Ascending aorta (tissue), 2 donors: ENCODE results near the gene ANKRD33B. TPM values are rescaled to one million over a fixed set of nuclear protein-coding genes. Genes with fewer than 3 reads are reported as not detected.

Experiments
- DNase-seq, 2 donors: peaks; one replicate each; pipeline ENCODE4 v3.0.0-alpha.2; 2019; ENCODE audit warnings: low spot score in 2 of 2
- H3K27ac ChIP-seq, 2 donors: fragments of 200-600 bp; sonication (generic); one replicate each; pipeline ENCODE4 v1.5.1; 2016 to 2017; ENCODE audit warnings: mild to moderate bottlenecking in 1 of 2
- H3K27me3 ChIP-seq: fragments of 200-600 bp; sonication (generic); one replicate; pipeline ENCODE4 v1.5.1; 2017
- H3K36me3 ChIP-seq, 2 donors: fragments of 200-600 bp; sonication (generic); one replicate each; pipeline ENCODE4 v1.5.1; 2016
- H3K4me1 ChIP-seq, 2 donors: fragments of 200-600 bp; sonication (generic); one replicate each; pipeline ENCODE4 v1.5.1; 2016 to 2017; ENCODE audit warnings: mild to moderate bottlenecking in 1 of 2
- H3K4me3 ChIP-seq, 2 donors: fragments of 200-600 bp; sonication (generic); one replicate each; pipeline ENCODE4 v1.5.1; 2016 to 2017; ENCODE audit warnings: mild to moderate bottlenecking in 1 of 2
- H3K9me3 ChIP-seq, 2 donors: fragments of 200-600 bp; sonication (generic); one replicate each; pipeline ENCODE4 v1.5.1; 2016
- CTCF ChIP-seq, 3 experiments: fragments of 200-600 bp in 2 of 3; fragments of 450-650 bp in 1 of 3; sonication (generic) in 2 of 3; IDR thresholded peaks; one replicate each; pipeline ENCODE4 v1.5.1; 2016 to 2019; ENCODE audit warnings: antibody characterized with exemption in 3 of 3, mild to moderate bottlenecking in 1 of 3, moderate library complexity in 1 of 3
- intact Hi-C: fragments of 100-400 bp; cut with DNase I; formaldehyde crosslinking; loops from one replicate; pipeline ENCODE4 v1.15.1; 2023
- total RNA-seq: library from RNA; depleted of rRNA; stranded (reverse); fragments of >200 nt; gene quantifications from one replicate; pipeline ENCODE4 v1.1.0, GENCODE V29; 2016

The ANKRD33B gene
- total RNA-seq, 1 donor from 2014 or later = 7.2 TPM

GRCh38 chr5:10684303-10685086, 120.6 kb downstream of the ANKRD33B start:
- Histone ChIP-seq H3K36me3 (peaks cover 26 to 47% of the 10 kb centered on the region in 2 donors), H3K27ac (no peak overlapping the region), H3K9me3 (no peaks in the 10 kb centered on the region), H3K4me3 (no peak overlapping the region), H3K4me1 (no peaks in the 10 kb centered on the region), H3K27me3 (no peaks in the 10 kb centered on the region)
- no peak for TF ChIP-seq CTCF (IDR thresholded peaks at IDR 0.05)
- DNase-seq = no peak
- intact Hi-C loops = no loop called here

- no peak for DNase-seq
- Histone ChIP-seq H3K27ac (no peak overlapping the region), H3K9me3 (no peaks in the 10 kb centered on the region), H3K4me3 (no peak overlapping the region), H3K36me3 (peaks cover 21 to 40% of the 10 kb centered on the region in 2 donors), H3K4me1 (no peaks in the 10 kb centered on the region), H3K27me3 (no peaks in the 10 kb centered on the region)
- no peak for TF ChIP-seq CTCF (IDR thresholded peaks at IDR 0.05)
- intact Hi-C loops = no loop called here
These were observed 121.2 kb downstream of the ANKRD33B start for GRCh38 chr5:10685115-10685521.

GRCh38 chr5:10686890-10687289, 123.0 kb downstream of the ANKRD33B start:
- Histone ChIP-seq H3K27me3 (no peaks in the 10 kb centered on the region), H3K4me1 (no peaks in the 10 kb centered on the region), H3K4me3 (no peak overlapping the region), H3K36me3 (peaks cover 11 to 23% of the 10 kb centered on the region in 2 donors), H3K9me3 (no peaks in the 10 kb centered on the region), H3K27ac (no peak overlapping the region)
- no peak for DNase-seq
- intact Hi-C loops = no loop called here
- no peak for TF ChIP-seq CTCF (IDR thresholded peaks at IDR 0.05)

GRCh38 chr5:10688651-10689171, 124.8 kb downstream of the ANKRD33B start:
- H3K27ac ChIP-seq = no peak overlapping the region
- intact Hi-C loops = no loop called here
- H3K9me3 ChIP-seq = no peaks in the 10 kb centered on the region
- H3K4me3 ChIP-seq = no peak overlapping the region
- no peaks in the 10 kb centered on the region for H3K4me1 ChIP-seq
- no peak for TF ChIP-seq CTCF (IDR thresholded peaks at IDR 0.05)
- H3K36me3 ChIP-seq = peaks cover 0 to 5% of the 10 kb centered on the region in 2 donors
- DNase-seq = no peak
- H3K27me3 ChIP-seq = no peaks in the 10 kb centered on the region

GRCh38 chr5:10689391-10690081, 125.7 kb downstream of the ANKRD33B start:
- H3K36me3 ChIP-seq = peaks cover 0 to 5% of the 10 kb centered on the region in 2 donors
- no peaks in the 10 kb centered on the region for H3K4me1 ChIP-seq
- H3K4me3 ChIP-seq = no peak overlapping the region
- TF ChIP-seq CTCF (IDR thresholded peaks at IDR 0.05) = no peak
- no peaks in the 10 kb centered on the region for H3K9me3 ChIP-seq
- no peak for DNase-seq
- no peaks in the 10 kb centered on the region for H3K27me3 ChIP-seq
- intact Hi-C loops = no loop called here
- H3K27ac ChIP-seq = no peak overlapping the region
